CD1c-positive myeloid dendritic cell (primary cell): ENCODE results near the gene SKIC3.

ENCODE experiments used
- DNase-seq: peaks from one replicate; pipeline ENCODE4 v3.0.0-alpha.2; 2016; ENCODE audit errors: extremely low spot score

SKIC3 gene

DNA sequence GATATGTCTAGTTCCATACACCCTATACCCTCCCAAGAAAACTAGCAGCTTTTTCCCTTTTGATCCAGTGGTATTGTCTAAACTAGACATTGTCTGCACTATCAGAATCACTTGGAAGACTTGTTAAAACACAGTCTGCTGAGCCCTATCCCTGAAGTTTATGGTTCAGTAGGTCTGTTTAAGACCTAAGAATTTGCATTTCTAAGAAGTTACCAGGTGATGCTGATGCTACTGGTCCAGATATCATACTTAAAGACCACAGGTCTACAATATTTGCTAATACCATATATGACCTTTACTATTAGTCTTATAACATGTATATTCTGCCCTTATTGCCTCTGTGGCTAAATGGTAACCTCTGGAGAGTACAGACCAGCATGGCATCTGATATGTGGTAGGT lies 23.3 kb downstream of the SKIC3 start:
- DNase-seq: no peak

DNA sequence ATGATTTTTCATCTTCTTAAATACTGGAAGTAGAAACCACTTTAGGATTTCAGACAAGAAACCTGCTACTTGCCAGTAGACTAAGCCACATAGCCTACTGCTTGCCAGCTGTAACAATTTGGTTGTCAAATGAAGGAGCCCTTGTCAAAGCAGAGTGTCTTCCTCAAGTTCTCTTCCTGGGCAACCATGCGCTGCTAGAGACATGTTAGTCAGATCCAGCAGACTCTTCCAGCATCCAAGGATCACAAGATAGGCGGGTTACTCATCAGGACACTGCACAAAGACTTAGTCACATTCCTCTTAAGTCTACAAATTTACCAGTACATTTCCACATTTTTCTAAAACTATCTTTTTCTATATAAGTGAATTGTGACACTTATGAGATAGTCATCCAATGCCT lies 24.4 kb downstream of the SKIC3 start:
- no peak for DNase-seq

DNA sequence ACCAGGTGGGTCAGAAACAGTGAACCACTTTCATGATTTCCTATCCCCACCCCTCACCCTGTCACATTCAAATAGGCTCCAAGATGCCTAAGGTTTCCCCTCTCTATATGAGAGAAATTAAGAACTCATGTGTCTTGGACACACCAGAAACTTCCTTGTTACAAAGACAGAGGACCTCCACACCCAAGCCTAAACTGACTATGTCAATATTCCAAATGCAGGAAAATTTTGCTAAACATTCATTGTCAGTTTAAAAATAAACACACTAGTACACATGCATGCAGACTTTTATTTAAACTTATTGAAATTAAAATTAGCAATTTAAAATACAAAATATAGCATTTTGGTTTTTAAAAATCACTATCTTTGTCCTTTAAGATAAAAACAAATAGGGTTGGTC lies 26.2 kb downstream of the SKIC3 start:
- no peak for DNase-seq

DNA sequence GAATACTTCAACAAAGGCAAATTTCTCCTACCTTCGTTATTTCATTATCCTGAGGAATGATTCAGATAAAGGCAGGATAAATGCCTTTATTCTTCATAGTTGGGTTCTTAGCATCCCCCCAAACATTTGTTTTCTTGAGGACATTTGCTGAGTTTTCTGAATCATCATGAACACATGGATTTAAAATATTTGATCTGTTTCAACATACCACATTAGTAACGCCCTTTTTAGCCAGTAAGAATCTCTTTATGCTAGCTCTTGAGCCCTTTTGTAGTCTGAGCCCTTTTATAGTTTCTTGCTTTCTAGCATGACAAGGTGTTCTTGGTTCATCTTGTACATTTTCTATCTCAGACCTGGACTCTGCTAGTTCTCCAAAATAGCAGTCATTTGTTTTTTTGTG lies 27.9 kb downstream of the SKIC3 start:
- DNase-seq: no peak

DNA sequence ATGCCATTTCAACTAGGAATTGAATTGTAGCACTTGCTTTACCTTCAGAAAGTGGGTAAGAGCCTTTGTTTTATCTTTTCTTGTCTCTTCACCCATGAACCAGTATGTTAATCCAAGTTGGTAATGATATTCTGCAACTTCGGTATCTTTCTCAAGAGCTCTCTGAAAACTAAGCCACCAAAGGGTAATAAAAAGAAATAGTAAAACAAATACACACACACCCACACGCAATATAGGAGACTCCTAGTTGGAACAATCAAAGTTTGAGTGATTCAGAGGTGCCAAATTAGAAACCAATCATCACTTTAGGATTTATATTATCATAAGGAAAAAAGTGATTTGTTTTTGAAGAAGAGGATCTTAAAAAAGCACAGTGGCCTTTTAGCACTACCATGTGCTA lies 30.4 kb downstream of the SKIC3 start:
- no peak for DNase-seq

DNA sequence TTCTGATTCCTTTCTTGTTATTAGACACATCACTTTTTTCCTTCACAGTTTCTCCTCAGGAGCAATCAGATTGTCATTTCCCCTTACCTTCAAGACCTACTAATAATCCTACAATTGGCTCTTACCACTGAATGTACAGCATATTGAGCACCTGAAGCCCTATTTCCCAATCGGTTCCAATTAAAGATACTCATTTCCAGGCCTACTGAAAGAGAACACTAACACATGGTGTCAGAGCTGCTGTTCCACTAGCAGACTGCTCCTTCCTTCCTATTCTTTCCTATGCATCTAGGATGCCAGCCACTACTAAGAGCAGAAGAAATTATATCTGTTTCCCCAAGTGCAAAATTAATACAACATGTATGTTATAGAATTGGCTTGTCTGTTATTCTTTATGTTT lies 34.6 kb downstream of the SKIC3 start:
- no peak for DNase-seq

DNA sequence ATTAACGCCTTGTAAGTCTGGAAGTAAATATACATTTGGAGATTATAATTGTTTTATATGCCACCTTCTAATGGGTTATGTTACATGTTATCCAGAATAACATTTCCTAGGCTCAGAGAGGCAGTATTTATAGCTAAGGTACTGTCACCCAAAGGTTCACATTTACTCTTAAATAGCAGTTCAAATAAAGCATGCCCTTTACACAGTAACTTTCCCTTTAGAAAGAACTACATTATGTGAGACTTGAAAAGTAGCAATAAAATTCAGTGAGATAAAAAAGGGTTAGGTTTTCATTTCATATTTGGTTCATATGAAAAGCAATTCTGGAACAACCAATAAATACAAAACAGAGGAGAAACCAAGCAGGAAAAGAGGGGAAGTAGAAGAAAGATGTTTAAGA lies 35.1 kb downstream of the SKIC3 start:
- DNase-seq: no peak

DNA sequence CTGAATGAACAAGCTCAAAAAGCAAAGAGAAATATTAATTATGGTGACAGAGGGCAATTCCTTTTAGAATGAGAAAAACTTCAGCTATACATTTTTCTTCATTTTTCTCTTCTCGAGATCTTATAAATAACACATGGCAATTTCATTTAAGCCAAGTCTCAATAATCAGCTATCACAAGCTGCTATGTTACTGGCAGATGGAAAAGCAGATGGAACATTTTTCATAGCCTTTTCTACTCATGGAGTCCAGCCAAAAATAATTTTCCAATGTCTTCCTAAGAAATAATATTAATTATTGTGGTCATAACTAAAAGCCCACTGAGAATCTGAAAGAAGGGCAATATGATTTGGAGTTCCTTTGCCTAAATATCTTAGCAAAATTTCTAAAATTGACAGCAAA lies 35.6 kb downstream of the SKIC3 start:
- DNase-seq: no peak

DNA sequence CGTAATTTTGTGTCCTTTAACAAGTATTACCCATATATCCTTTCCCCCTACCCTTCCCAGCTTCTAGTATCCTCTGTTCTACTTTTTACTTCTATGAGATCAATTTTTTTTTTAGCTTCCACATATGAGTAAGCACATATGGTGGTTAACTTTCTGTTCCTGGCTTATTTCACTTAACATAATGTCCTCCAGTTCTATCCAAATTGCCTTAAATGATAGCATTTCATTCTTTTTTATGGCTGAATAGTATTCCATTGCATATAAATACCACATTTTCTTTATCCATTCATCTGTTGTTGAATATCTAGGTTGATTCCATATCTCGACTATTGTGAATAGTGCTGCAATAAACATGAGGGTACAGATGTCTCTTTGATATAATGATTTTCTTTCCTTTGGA lies 36.4 kb downstream of the SKIC3 start:
- no peak for DNase-seq

DNA sequence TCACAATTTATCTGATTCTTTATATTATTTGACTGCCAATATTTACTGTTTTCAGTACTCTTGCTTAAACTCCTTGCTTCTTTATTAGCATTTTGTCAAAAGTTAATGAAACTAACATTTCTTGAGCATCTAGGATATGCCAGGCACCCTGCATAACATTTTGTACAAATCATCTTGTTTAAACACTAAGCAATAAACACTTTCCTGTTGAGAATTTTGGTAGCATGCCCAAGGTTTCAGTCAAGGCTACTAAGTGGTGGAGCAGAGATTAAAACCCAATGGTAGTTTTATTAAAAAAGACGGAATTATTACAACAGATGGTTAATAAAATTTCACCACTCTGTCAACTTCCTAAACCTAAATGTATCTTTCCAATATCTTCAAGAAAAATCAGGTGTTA lies 43.2 kb downstream of the SKIC3 start:
- DNase-seq: no peak

DNA sequence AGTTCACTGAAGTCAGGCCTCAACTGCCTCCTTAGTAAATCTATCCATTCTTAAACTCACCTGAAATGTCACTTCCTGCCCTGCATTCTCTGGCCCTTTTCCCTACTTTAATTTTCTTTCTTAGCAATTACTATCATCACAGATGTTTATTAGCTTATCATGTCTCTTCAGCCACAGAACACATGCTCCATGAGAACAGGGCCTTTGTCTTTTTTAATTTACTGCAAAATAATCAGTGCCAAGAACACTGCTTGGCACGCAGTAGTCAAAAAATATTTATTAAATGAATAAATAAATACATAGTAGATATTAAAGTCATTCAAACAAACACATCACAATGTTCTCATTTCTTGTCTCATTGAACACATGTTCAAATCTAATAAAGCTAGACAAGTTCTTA lies 46.2 kb downstream of the SKIC3 start:
- DNase-seq: no peak
